ENCODE measurements around the gene KDM3B. TPM values are rescaled to one million over a fixed set of nuclear protein-coding genes. Genes with fewer than 3 reads are reported as not detected.
"Not testable (repeated sequence)": the region's sequence is repeated elsewhere in the genome, so short reads cannot be mapped to it uniquely, and the experiment has no call there.

KDM3B gene
- total RNA-seq, 4 donors from 2014 or later = 64.8 to 89.4 (median 75.6) TPM

DNA sequence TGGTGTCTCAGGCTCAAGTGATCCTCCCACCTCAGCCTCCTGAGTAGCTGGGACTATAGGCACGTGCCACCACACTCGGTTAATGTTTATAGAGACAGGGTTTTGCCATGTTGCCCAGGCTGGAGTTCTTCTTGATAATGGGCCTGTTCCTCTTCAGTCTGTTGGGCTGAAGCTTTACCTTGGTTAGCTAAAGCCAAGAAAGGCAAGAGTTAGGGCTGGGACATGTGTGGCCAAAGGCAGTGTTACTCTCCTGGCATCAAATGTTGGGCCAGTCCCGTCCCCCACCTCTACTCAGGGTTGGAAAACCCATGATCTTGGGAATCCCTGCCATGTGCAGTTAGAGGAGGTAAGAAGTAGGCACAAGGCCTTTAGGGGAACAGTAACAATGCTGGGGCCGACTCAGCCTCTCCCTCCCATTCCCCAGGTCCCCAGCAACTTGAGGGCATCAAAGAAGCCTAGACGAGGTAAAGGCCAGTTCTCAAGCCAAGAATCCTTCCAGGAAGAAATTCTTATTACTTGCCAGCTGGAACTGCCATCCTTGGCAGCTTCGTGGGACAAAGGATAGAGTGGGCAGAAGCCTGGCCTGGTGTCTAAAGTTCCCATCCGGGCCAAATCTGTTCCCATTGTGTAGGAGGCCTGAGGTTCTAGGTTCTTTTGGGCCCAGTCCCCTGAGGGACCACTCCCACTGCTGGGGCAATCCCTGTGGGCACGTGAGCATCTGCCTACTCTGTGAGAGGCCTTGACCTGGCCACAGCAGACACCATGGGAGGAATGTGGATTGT, 117.2 kb downstream of the KDM3B start:
- intact Hi-C loops (cut with DNase I) = no loop called here
- no peak overlapping the region for H3K4me3 ChIP-seq (replicated peaks in 1 of 3)
- TF ChIP-seq, protein P1, sequence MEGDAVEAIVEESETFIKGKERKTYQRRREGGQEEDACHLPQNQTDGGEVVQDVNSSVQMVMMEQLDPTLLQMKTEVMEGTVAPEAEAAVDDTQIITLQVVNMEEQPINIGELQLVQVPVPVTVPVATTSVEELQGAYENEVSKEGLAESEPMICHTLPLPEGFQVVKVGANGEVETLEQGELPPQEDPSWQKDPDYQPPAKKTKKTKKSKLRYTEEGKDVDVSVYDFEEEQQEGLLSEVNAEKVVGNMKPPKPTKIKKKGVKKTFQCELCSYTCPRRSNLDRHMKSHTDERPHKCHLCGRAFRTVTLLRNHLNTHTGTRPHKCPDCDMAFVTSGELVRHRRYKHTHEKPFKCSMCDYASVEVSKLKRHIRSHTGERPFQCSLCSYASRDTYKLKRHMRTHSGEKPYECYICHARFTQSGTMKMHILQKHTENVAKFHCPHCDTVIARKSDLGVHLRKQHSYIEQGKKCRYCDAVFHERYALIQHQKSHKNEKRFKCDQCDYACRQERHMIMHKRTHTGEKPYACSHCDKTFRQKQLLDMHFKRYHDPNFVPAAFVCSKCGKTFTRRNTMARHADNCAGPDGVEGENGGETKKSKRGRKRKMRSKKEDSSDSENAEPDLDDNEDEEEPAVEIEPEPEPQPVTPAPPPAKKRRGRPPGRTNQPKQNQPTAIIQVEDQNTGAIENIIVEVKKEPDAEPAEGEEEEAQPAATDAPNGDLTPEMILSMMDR (IDR thresholded peaks at IDR 0.05) = no peak
- TF ChIP-seq POLR2A (IDR thresholded peaks at IDR 0.05) = no peak
- no peak overlapping the region for H3K27ac ChIP-seq
- peaks cover 0 to 15% of the 10 kb centered on the region in 2 donors for H3K36me3 ChIP-seq
- H3K27me3 ChIP-seq = no peaks in the 10 kb centered on the region
- peaks cover 16 to 37% of the 10 kb centered on the region in 2 donors for H3K4me1 ChIP-seq
- DNase-seq = peak in 1 of 2 donors; percentile 46
- 79% methylated on average over 8 of the region's 8 CpGs for WGBS, 2 donors
- no peaks in the 10 kb centered on the region for H3K9me3 ChIP-seq

DNA sequence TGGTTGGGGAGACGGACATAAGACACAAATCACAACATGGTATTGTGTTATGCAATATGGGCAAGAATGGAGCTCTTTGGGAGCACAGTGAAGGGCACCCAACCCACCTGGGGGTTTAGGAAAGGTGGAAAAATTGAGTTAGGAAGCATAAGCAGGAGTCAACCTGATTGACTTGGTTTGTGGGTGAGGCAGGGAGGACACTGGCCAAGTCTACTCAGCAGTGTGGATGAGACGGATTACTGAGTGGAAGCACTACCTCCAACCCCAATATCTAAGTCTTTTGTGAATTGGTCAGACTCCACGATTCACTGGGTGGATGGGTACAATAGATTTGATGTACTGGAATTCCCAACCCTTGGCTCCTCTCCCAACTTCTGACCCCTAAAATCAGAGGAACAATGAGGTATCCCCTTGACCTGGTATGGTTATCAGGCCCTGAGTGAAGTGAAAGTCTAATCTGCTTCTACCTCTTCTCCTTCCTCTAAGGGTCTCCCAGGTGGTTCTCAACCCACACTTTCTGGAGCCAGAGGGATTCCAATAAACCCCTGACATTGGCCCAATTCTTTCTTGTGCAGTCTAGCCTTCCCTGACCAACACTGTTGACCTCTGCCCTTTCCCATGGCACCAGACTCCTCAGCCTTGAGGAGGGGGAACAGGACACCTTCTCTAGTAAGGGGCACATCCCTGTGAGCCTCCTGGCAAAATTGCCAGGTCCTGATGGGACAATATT, 118.0 kb downstream of the KDM3B start:
- DNase-seq = peak in 1 of 2 donors; percentile 7

DNA sequence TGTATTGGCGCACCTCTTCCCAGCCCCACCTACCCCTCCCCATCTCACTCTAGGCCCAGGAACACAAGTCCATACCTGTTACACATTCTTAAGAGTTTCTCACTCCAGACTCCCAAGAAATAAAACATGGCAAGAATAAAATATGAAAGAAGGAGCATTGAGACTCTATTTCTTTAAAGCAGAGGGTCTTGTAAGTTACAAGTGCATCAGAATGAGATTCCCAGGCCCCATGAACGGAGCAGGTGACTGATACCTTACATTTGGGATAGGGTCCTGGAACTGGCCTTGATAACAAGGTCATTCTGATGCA, 118.5 kb downstream of the KDM3B start:
- Histone ChIP-seq H3K36me3 (peaks cover 0 to 15% of the 10 kb centered on the region in 2 donors), H3K9me3 (no peaks in the 10 kb centered on the region), H3K4me3 (replicated peaks in 1 of 3) (no peak overlapping the region), H3K27ac (no peak overlapping the region), H3K4me1 (peaks cover 16 to 36% of the 10 kb centered on the region in 2 donors), H3K27me3 (no peaks in the 10 kb centered on the region)
- TF ChIP-seq, protein P1 (IDR thresholded peaks at IDR 0.05) = no peak
- TF ChIP-seq POLR2A (IDR thresholded peaks at IDR 0.05) = no peak
- DNase-seq = no peak
- WGBS, 2 donors = 94 to 96% methylated on average over 2 of the region's 2 CpGs
- intact Hi-C loops (cut with DNase I) = no loop called here

More for the DNA sequence above, 118.0 kb downstream of the KDM3B start:
- Histone ChIP-seq H3K27me3 (no peaks in the 10 kb centered on the region), H3K36me3 (peaks cover 0 to 15% of the 10 kb centered on the region in 2 donors), H3K4me1 (peaks cover 16 to 37% of the 10 kb centered on the region in 2 donors), H3K27ac (no peak overlapping the region), H3K9me3 (no peaks in the 10 kb centered on the region), H3K4me3 (replicated peaks in 1 of 3) (no peak overlapping the region)
- no peak for TF ChIP-seq POLR2A (IDR thresholded peaks at IDR 0.05)
- TF ChIP-seq, protein P1 (IDR thresholded peaks at IDR 0.05) = no peak
- 89 to 94% methylated on average over 3 of the region's 3 CpGs for WGBS, 2 donors
- intact Hi-C loops (cut with DNase I) = no loop called here

DNA sequence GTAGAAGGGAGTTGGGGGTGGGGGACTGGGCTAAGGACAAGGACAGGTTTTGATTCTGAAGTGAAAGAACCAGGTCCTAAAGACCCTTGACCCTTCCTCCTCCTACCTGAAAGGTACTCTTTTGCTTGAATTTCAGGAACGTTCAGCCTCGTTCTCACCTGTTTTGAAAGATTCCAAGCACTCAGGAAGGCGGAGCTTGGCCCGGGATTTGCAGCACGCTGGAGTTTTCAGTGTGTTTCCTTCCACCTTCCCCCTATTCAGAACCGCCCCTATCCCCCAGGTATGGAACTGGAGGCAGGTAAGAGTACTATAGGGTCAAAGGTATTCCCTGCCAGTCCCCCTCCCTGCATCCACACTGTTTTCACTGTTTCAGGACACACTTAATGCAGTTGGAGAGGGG, 119.9 kb downstream of the KDM3B start:
- Histone ChIP-seq H3K36me3 (peaks cover 0 to 6% of the 10 kb centered on the region in 2 donors), H3K9me3 (no peaks in the 10 kb centered on the region), H3K4me3 (replicated peaks in 1 of 3) (no peak overlapping the region), H3K27me3 (no peaks in the 10 kb centered on the region), H3K4me1 (peaks cover 5 to 23% of the 10 kb centered on the region in 2 donors), H3K27ac (peak overlapping the region; percentile 43 to 66 (median 64))
- DNase-seq = peak; percentile 75 to 76
- TF ChIP-seq POLR2A (IDR thresholded peaks at IDR 0.05) = no peak
- TF ChIP-seq, protein P1 (IDR thresholded peaks at IDR 0.05) = no peak
- intact Hi-C loops (cut with DNase I) = no loop called here
- 26 to 36% methylated on average over 6 of the region's 6 CpGs for WGBS, 2 donors

DNA sequence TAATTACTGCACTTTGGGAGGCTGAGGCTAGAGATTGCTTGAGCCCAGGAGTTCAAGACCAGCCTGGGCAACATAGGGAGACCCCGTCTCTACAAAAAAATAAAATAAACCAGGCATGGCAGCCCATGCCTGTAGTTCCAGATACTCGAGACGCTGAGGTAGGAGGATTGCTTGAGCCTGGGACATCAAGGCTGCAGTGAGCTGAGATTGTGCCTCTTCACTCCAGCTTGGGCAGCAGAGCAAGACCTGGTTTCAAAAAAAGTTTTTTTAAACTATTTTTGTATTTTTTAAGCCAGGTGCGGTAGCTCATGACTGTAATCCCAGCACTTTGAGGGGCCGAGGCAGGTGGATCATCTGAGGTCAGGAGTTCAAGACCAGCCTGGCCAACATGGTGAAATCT, 120.7 kb downstream of the KDM3B start:
- H3K27me3 ChIP-seq; intact Hi-C loops (cut with DNase I); H3K4me3 ChIP-seq (replicated peaks in 1 of 3); H3K36me3 ChIP-seq; H3K9me3 ChIP-seq: not testable (repeated sequence)
- 44 to 48% methylated on average over 5 of the region's 5 CpGs for WGBS, 2 donors
- DNase-seq = peak; percentile 54 to 55
- Histone ChIP-seq H3K4me1 (peaks cover 5 to 15% of the 10 kb centered on the region in 2 donors), H3K27ac (peak overlapping the region in 2 of 3 donors; percentile 41 to 64)

Measured in thyroid gland (tissue), 4 donors.